Endothelial cell of umbilical vein (primary cell): ENCODE results near the gene SAMD4B.

Source experiments
- CTCF ChIP-seq, 2 donors: IDR thresholded peaks; 1 replicate in 1 of 2; 2 replicates in 1 of 2; pipeline ENCODE4 v1.5.1; 2011; ENCODE audit warnings: low read length in 2 of 2, mild to moderate bottlenecking in 2 of 2, moderate library complexity in 2 of 2, control low read depth in 1 of 2, inconsistent platforms in 1 of 2, low read depth in 1 of 2; ENCODE audit not compliant: insufficient read depth in 1 of 2; ENCODE audit errors: extremely low read depth in 1 of 2
- EZH2 ChIP-seq: IDR thresholded peaks from 2 replicates; pipeline ENCODE4 v1.6.1; 2012; ENCODE audit warnings: borderline replicate concordance, low read depth, mild to moderate bottlenecking, moderate library complexity, low read length, inconsistent platforms; ENCODE audit not compliant: severe bottlenecking
- MAX ChIP-seq: IDR thresholded peaks from 2 replicates; pipeline ENCODE4 v1.6.1; 2011; ENCODE audit not compliant: insufficient read depth, insufficient read length
- POLR2A ChIP-seq: IDR thresholded peaks from 2 replicates; pipeline ENCODE4 v1.6.1; 2012; ENCODE audit warnings: low read depth, mild to moderate bottlenecking, control low read depth, low read length
- POLR2AphosphoS5 ChIP-seq: IDR thresholded peaks from 2 replicates; pipeline ENCODE4 v1.6.1; 2012; ENCODE audit warnings: low read depth, mild to moderate bottlenecking, control low read depth, low read length, moderate library complexity; ENCODE audit not compliant: insufficient read depth

GRCh38 chr19:39293394-39293793 is 48.8 kb upstream of the SAMD4B start:
- TF ChIP-seq MAX (no peak), EZH2 (no peak), CTCF (IDR thresholded peaks at IDR 0.05; ENCODE audit: extremely low read depth in 1 of 2, insufficient read depth in 1 of 2, low read depth in 1 of 2, low read length in 2 of 2) (no peak), POLR2A (no peak), POLR2AphosphoS5 (no peak)
